Activated CD8-positive, alpha-beta memory T cell treated with anti-CD3 and anti-CD28 coated beads, Interleukin-2, amount 50 U/mL, for 24 hours (primary cell): ENCODE results near the gene GNLY.
"Not testable (repeated sequence)": the region's sequence is repeated elsewhere in the genome, so short reads cannot be mapped to it uniquely, and the experiment has no call there.

ENCODE experiments used
- DNase-seq: peaks from one replicate; pipeline ENCODE4 v3.0.0-alpha.2; 2020; ENCODE audit errors: extremely low read depth

The GNLY gene

GRCh38 chr2:85694052-85695025 is at the start of gene GNLY:
Gene GNLY, plus strand, starts transcription at chr2:85694358. Its CDS starts 61 bp downstream, at chr2:85694419.
- DNase-seq, result no peak

GRCh38 chr2:85644909-85645308 is 49.2 kb upstream of the GNLY start:
- DNase-seq, result no peak

- no peak for DNase-seq
Measured at GRCh38 chr2:85646166-85646565, 48.0 kb upstream of the GNLY start.

DNA sequence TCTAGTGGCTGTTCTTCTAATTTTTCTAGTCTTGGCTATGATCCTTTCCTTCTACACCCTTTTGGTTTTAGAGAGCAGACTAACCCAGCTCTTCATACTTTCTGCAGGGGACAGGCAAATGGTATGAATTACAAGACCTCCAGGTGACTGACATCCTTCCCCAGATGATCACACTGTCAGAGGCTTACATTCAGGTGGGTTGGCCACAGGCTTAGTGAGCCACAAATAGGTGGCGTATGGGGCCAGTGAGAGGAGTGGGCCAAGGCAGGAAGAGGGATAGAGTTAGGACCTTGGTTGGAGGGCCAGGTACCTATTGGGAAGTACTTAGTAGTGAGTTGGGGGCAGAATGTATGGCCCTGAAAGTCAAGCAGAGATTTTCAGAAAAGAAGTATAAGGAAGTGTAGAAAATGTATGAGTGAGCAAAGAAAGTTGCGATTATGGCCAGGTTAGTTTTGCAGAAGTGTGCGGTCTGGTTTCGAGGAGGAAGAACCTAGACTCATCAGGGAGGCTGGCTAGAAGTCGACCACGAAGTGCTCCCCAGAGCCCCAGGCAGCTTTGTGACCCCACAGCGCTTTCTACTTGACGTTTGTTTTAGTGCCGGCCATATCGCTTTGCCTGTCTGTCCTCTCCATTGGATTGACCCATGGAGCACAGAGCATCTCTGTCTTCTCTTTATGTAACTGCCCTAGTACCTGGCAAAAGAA is 46.2 kb upstream of the GNLY start:
- DNase-seq, result no peak

DNA sequence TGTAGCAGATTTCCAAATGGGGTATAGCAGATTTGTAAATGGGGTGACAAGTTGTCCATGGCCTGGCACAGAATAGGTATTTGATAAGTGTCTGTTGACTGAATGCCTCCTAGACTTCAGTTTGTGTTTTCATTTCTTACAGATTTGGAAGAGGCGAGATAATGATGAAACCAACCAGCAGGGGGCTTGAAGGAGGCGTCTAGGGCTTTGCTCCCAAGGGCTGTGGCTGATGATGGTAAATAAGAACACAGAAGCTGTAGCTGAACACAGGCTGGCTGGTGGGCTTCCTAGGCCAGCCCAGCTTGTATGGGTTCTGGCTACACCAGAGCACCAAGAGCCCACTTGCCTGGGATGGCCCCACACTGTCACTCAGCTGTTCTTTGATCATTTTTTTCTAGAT is 45.5 kb upstream of the GNLY start:
- DNase-seq, result no peak

GRCh38 chr2:85649201-85650190 is 44.7 kb upstream of the GNLY start:
- no peak for DNase-seq

DNA sequence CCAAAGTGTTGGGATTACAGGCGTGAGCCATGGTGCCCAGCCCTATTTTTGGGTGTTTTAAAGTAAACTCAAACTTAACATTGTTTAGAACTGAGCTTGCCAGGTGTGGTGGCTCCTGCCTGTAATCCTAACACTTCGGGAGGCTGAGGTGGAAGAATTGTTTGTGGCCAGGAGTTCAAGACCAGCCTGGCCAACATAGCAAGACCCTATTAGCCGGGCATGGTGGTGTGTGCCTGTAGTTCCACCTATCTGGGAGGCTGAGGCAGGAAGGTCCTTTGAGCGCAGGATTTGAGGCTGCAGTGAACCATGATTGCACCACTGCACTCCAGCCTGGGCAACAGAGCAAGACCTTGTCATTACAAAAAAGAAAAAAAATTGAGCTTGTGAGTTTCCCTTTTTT is 43.7 kb upstream of the GNLY start:
- DNase-seq, result no peak

GRCh38 chr2:85651097-85651496 is 43.1 kb upstream of the GNLY start:
- no peak for DNase-seq

DNA sequence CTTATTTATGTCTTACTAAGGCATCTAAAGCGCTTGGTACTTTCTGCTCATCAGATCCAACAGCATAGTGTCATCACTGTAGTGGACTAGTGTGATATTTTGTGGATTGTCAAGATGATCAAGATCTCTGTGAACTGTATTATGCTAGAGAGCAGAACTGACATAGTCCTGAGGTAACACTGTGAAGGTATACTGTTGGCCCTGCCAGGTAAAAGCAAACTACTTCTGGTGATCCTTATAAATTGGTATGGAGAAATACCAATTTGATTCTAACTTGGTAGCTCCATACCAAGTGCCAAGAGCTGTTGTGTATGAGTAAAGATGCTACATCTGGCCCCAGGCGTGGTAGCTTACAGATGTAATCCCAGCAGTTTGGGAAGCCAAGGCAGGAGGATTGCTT is 42.1 kb upstream of the GNLY start:
- DNase-seq, result no peak

- DNase-seq, result no peak
Measured at GRCh38 chr2:85653996-85654395, 40.2 kb upstream of the GNLY start.

DNA sequence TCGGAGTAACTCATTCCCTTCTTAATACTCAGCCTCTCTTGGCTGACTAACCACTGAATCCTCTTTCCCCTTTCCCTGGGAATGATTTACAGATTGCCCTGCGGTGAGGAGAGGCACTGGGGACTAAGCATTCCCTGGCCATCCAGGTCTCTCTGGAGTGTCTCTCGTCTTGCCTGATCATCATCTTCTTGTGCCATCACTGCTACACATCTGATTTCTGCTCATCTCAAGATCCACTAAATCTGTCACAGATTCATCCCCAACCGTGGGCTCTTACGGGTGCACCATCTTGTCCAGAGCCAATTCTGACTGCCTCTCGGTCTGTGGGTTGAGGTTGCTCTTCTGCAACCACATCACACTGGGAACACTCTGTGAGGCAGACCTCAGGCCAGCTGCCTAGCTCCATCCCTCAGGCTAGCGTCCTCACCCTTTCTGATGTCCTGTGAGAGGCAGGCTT is 38.2 kb upstream of the GNLY start:
- no peak for DNase-seq

DNA sequence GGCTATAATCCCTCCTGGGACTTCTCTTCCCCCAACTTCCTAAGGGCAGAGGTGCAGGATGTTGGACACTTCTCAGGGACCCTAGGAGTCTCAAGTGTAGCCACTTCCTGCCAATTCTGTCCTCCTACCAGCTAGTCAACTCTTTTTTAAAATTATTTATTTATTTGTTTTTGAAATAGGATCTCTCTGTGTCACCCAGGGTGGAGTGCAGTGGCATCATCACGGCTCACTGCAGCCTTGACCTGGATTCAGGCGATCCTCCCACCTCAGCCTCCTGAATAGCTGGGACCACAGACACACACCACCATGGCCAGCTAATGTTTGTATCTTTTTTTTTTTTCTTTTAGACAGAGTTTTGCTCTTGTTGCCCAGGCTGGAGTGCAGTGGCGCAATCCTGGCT is 37.7 kb upstream of the GNLY start:
- DNase-seq, result no peak

GRCh38 chr2:85657399-85657798 is 36.8 kb upstream of the GNLY start:
- DNase-seq, result not testable (repeated sequence)

DNA sequence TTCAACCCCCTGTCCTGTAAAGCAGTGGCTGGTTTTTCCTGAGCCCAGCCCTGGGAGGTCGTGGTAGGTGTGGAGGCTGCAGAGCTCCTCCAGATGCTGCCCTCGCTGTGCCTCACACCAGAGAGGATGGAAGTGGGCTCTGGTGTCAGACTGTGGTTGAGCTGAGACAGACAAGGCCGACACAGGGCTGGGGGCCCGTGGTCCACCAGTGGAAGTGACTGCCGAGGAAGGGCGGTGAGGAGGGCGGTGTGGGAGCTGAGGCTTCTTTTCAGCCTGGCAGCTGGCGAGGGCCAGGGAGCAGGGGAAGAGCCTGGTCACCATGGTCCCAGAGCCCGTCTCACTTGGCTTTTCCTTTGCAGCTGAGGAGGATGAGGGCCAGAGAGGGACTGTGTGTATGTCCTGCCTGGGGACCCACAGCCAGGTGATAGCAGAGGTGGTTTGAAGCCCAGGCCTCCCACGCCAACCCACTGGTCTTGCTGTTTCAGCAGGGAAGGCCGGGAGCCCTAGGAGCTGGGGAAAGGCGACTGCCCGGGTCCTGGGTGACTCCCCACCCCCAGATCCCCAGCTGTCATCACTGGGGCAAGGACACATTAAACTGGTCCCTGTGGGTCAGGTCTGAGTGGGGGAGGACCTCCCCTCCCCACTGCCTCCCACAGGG is 34.7 kb upstream of the GNLY start:
- no peak for DNase-seq

GRCh38 chr2:85660301-85660700 is 33.9 kb upstream of the GNLY start:
- not testable (repeated sequence) for DNase-seq

DNA sequence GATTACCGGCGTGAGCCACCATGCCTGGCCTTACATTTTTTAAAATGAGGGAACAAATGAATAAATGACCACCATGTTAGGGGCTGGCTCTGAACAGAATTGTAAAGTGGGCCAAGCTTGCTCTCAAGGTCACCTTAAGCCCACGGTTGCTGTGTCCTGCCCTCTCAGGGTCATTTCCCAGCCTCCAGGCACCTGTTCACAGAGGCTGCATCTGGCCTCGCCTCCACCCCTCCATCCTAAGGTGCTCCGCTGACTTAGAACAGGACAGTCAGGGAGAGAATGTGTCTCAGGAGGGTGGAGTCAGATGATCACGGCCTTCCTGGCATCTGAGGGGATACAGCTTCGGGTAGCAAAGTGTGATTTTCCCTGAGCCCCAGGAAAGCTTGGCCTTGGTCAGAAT is 33.4 kb upstream of the GNLY start:
- no peak for DNase-seq

DNA sequence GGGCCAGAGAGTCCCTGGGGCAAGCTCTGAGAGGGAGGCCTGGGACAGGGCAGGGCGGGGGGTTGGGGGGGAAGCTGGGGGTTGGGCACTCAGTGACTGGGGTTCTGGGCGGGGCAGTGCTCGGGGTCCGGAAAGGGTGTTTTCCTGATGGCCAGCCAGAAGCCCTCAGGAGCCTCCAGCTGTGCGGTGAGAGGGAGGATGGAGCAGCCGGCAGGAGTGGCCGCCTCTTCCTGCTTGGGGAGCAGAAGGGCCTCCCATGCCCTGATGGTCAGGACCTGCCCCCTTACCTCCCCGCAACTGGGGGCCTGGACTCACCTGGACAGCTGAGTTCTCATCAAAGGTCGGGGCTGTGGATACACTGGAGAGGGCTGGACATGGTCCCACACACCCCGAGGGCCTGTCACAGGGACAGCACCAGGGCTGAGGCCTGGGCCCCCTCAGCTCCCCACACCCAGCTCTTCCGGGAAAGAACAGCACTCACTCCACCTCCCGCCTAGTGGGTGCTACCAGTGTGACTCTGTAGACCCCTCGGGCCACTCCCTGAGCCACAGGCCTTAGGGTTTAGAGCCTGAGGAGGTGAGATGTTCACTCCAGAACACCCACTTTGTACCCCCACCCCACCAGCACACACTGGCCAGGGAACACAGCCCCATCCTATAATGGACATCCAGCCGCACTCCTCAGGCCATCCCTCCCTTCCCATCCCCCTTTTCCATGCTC is 32.9 kb upstream of the GNLY start:
- no peak for DNase-seq

GRCh38 chr2:85662899-85663593 is 31.1 kb upstream of the GNLY start:
- DNase-seq, result no peak

DNA sequence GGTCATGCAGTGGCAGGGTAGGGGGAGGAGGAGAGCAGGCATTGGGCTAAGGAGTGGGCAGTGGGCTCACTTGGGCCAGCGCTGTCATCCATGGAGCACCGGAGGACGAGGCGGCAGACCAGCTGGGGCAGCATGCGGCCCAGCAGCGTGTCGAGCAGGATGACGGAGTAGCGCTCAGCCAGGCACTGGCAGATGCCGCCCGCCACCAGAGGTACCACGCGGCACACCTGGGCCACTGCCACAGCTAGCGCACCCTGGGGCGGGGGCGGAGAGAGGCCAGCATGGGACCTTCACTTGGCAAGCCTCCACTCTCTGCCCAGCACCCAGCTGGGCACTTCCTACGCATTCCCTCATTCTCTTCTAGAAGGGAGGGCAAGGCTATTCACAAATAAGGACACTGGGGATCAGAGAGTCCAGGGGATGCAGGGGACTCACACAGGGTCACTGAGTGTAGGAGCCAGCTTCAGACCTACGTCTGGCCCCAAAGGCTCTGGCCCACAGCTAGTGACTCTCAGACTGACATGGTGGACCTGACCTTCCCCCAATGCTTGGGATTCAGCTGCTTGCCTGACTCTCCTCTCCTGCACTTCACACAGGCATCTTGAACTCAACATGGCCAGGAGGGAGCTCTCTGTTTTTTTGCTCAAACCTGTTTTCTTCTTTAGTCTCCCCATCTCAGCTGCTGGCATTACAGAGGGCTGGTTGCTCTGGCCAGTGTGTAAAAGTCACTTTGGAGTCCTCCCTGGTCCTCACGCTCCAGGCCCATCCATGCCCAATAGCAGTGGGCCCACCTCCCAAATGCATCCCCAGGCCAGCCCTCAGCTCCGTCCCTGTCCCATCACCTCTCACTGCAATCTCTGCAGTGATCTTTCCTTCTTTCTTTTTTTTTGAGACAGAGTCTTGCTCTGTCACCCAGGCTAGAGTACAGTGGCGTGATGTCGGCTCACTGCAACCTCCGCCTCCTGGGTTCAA is 30.3 kb upstream of the GNLY start:
- no peak for DNase-seq
